Bone marrow (tissue), 2 donors: Measurements from ENCODE around the gene NDST1.

Experiments
- DNase-seq, 2 donors: peaks; one replicate each; lab custom pipeline; 2025; lab: John Stamatoyannopoulos, UW

NDST1 gene

GRCh38 chr5:150489360-150490295 lies 18.3 kb upstream of the NDST1 start:
- peak in 1 of 2 donors; percentile 9 for DNase-seq

GRCh38 chr5:150490296-150490669 lies 17.6 kb upstream of the NDST1 start:
- no peak for DNase-seq

- DNase-seq: peak in 1 of 2 donors; percentile 56
These were observed 17.2 kb upstream of the NDST1 start for GRCh38 chr5:150490754-150491153.

- no peak for DNase-seq
These were observed 16.1 kb upstream of the NDST1 start for GRCh38 chr5:150491876-150492275.

GRCh38 chr5:150492621-150493020 lies 15.3 kb upstream of the NDST1 start:
- no peak for DNase-seq

- DNase-seq: no peak
These were observed 11.8 kb upstream of the NDST1 start for GRCh38 chr5:150496098-150496497.

GRCh38 chr5:150496534-150496933 lies 11.4 kb upstream of the NDST1 start:
- DNase-seq: no peak

GRCh38 chr5:150497274-150497988 lies 10.5 kb upstream of the NDST1 start:
- DNase-seq: no peak

- no peak for DNase-seq
These were observed 10.0 kb upstream of the NDST1 start for GRCh38 chr5:150497989-150498317.

GRCh38 chr5:150498501-150498900 lies 9.4 kb upstream of the NDST1 start:
- no peak for DNase-seq

- DNase-seq: no peak
These were observed 9.0 kb upstream of the NDST1 start for GRCh38 chr5:150498971-150499370.

GRCh38 chr5:150499437-150499956 lies 8.4 kb upstream of the NDST1 start:
- DNase-seq: no peak

GRCh38 chr5:150500328-150500841 lies 7.5 kb upstream of the NDST1 start:
- no peak for DNase-seq

GRCh38 chr5:150500905-150501304 lies 7.0 kb upstream of the NDST1 start:
- no peak for DNase-seq

- DNase-seq: no peak
These were observed 5.8 kb upstream of the NDST1 start for GRCh38 chr5:150502106-150502505.

- no peak for DNase-seq
These were observed 5.1 kb upstream of the NDST1 start for GRCh38 chr5:150502847-150503246.

- no peak for DNase-seq
These were observed 4.5 kb upstream of the NDST1 start for GRCh38 chr5:150503386-150503785.

GRCh38 chr5:150503977-150504620 lies 3.8 kb upstream of the NDST1 start:
- DNase-seq: no peak

GRCh38 chr5:150505041-150505511 lies 2.9 kb upstream of the NDST1 start:
- DNase-seq: no peak

- no peak for DNase-seq
These were observed 2.1 kb upstream of the NDST1 start for GRCh38 chr5:150505816-150506215.

GRCh38 chr5:150506571-150507473 lies 1.1 kb upstream of the NDST1 start:
- no peak for DNase-seq
